Lower leg skin (tissue), 4 donors: ENCODE measurements around the gene EIF5AL1. TPM values are rescaled to one million over a fixed set of nuclear protein-coding genes. Genes with fewer than 3 reads are reported as not detected.
"Not testable (repeated sequence)": the region's sequence is repeated elsewhere in the genome, so short reads cannot be mapped to it uniquely, and the experiment has no call there.

Experiments used
- DNase-seq, 2 donors: peaks; one replicate each; pipeline ENCODE4 v3.0.0-alpha.2; 2019; ENCODE audit warnings: low spot score in 2 of 2
- H3K4me3 ChIP-seq: fragments of 200-600 bp; sonication (generic); 2 replicates; pipeline ENCODE4 v1.5.1; 2017; ENCODE audit warnings: mild to moderate bottlenecking, low read depth; ENCODE audit not compliant: poor library complexity, severe bottlenecking
- CTCF ChIP-seq, 3 donors: fragments of 450-650 bp; IDR thresholded peaks; one replicate each; pipeline ENCODE4 v1.5.1; 2016; ENCODE audit warnings: antibody characterized with exemption in 3 of 3, mild to moderate bottlenecking in 3 of 3, moderate library complexity in 2 of 3
- POLR2A ChIP-seq, 2 donors: fragments of 450-650 bp; IDR thresholded peaks; one replicate each; pipeline ENCODE4 v1.6.1; 2016 to 2017; ENCODE audit warnings: antibody characterized with exemption in 2 of 2, mild to moderate bottlenecking in 1 of 2, moderate library complexity in 1 of 2
- WGBS, 2 donors: methylation state at CpG; one replicate each; pipeline ENCODE4 v1.1.5; 2018; 5-methylcytosine and 5-hydroxymethylcytosine counted together
- intact Hi-C: fragments of 100-400 bp; cut with DNase I; formaldehyde crosslinking; loops from one replicate; pipeline ENCODE4 v1.15.0; 2023; ENCODE audit warnings: low total_unique reads
- total RNA-seq, 4 donors: library from RNA; depleted of rRNA; stranded (reverse); fragments of >200 nt; gene quantifications; one replicate each; pipeline ENCODE4 v1.1.0, GENCODE V29; 2016

The EIF5AL1 gene
- total RNA-seq, 4 donors from 2014 or later: 0.05 to 0.38 (median 0.08) TPM; not detected in 1

DNA sequence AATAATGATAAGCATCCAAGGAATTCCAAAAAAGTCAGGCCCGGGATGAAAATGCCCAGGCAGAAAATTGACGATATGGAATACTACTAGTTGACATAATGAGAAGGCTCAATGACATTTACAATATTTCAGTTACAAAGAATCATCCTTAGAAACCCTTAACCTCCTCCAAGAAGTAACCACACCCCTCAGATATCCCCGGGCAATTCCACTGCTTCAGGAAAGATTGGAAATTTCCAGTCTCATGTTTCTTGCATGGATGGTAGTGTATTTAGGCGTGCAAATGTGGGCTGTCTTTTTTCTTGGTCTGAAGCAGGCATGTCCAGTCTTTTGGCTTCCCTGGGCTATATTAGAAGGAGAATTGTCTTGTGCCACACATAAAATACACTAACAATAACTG, 5.2 kb downstream of the EIF5AL1 start:
- intact Hi-C loops: not testable (repeated sequence)
- 22 to 44% methylated on average over 3 of the region's 4 CpGs for WGBS, 2 donors

DNA sequence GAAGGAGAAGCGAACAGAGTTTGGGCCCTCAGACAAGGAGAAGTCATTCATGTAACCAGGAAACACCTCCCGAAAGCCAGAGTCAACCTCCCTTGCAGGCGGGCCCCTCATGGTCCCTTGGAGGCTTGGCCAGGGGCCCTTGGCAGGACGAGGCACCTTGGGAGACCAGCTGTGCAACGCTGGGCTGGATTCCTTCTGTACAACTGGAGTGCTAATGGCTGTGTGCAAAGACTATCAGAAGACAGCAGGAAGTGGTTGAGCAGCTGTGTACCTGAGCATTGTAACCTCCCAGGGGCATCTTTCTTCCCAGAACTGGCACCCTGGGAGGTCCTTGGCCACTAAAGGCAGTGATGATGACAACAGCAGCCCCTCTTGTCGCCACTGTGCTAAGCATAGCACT, 9.4 kb downstream of the EIF5AL1 start:
- DNase-seq, H3K4me3 ChIP-seq, intact Hi-C loops: not testable (repeated sequence)
- 78 to 81% methylated on average over 6 of the region's 6 CpGs for WGBS, 2 donors

More for the DNA sequence above, 5.2 kb downstream of the EIF5AL1 start:
- not testable (repeated sequence) for DNase-seq, H3K4me3 ChIP-seq

DNA sequence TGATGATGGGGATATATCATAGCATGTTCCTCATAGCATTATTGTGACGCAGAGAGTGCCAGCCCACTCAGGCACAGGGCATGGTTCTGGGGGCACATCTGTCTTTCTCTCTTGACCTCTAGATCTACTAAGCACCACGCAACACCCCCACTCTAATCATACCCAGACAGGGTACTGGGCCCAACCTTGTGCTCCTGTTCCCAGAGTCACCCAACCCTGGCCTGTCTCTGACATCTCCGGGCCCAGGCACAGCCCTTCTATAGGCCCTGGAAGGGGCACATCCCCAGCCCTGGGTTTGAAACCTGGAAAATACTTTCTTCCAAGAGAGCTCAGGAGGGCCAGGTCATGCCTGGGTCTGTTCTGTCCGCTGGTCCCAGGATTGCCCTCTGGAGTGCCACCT, 10.1 kb downstream of the EIF5AL1 start:
- intact Hi-C loops, DNase-seq, H3K4me3 ChIP-seq: not testable (repeated sequence)
- 93 to 94% methylated on average over 2 to 3 of the region's 4 CpGs for WGBS, 2 donors

DNA sequence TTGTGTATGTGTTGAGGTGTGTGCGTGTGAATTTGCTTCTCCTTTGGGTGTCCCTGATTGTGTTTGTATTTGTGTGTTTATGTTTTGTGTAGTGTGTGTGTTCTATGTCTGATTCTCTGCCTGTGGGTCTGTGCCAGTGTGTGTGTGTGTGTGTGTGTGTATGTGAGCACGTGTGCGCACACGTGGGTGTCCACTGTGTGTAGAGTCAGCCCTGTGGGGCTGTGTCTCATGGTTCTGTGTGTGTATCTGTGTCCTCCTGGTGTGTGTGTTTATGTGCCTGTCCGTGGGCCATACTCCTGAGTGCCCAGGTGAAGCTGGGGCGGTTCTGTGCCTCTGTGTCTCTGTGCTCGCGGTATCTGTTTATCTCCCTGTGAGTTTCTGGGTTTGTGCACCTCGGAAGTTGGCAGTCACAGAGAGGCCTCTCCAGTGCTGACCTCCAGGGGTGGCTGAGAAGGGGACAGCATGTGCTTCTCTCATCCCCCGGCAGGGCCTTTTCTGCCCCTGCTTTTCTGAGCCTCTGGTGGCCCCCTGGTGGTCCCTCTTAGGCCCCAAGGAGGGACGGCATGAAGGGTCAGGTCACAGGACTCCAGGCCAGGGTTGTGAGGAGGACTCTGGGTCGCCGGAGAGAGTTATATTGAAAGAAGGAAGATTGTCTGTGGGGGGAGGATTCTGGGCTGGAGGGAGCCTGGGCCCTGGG, 11.0 kb downstream of the EIF5AL1 start:
- intact Hi-C loops, H3K4me3 ChIP-seq, DNase-seq: not testable (repeated sequence)
- whole genome bisulfite sequencing, 2 donors: 79 to 91% methylated on average over 7 to 10 of the region's 13 CpGs

DNA sequence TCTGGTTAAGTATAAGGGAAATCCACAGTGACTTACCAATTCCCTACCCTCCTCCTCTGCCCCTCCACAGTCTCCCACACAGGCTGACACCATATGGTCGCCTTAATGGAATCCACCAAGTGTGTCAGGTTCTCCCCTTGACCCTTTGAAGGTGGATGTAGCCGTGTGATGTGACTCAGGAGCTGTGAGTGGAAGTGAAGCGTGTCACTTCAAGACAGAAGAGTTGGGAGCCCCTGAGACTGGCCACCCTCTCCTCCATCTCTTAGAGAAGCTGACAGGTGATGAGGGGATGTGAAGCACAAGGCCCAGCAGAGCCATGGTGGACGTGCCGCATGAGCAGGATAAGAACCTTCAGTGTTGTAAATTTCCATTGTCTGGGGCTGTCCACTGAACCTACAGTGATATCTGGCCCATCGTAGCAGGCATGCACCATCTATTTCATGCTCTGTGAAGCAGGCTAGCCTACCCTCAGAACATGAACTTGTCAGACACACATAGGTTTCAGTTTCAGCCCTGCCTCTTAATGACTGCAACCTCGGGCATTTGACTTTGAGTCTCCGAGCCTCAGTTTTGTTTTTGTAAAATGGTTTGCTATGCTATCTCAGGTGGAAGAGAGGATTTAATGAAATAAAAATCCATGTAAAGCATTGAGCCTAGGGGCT, 12.8 kb downstream of the EIF5AL1 start:
- intact Hi-C loops, DNase-seq, H3K4me3 ChIP-seq: not testable (repeated sequence)
- 93% methylated on average over 7 of the region's 8 CpGs; no CpG with 5 or more reads in 1 of the 2 donors for WGBS, 2 donors

GRCh38 chr10:79528261-79528660, 15.9 kb downstream of the EIF5AL1 start:
- H3K4me3 ChIP-seq, intact Hi-C loops, DNase-seq: not testable (repeated sequence)
- 60 to 81% methylated on average over 1 to 3 of the region's 4 CpGs for WGBS, 2 donors

DNA sequence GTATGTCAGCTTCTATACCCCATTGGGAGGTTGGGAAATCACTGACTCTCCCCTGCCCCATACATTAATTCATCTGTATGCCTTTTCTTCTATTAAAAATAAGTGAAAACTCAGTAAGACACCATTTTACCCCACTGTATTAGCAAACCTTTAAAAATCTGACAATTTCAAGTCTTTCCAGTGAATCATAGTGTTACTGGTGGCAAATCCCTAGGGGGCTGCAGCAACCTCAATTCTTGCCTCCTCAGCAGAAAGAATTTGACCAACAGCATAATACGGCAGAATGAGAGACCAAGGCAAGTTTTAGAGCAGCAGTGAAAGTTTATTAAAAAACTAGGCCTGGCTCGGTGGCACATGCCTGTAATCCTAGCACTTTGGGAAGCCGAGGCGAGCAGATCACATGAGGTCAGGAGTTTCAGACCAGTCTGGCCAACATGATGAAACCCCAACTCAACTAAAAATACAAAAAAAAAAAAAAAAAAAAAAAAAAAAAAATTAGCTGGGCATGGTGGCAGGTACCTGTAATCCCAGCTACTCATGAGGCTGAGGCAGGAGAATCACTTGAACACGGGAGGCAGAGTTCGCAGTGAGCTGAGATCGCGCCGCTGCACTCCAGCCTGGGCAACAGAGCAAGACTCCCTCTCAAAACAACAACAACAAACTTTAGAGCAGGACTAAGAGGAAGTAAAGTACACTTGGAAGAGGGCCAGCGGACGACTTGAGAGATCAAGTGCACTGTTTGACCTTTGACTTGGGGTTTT, 21.0 kb downstream of the EIF5AL1 start:
- WGBS, 2 donors: 68 to 91% methylated on average over 6 to 9 of the region's 11 CpGs
- DNase-seq, H3K4me3 ChIP-seq, intact Hi-C loops: not testable (repeated sequence)

DNA sequence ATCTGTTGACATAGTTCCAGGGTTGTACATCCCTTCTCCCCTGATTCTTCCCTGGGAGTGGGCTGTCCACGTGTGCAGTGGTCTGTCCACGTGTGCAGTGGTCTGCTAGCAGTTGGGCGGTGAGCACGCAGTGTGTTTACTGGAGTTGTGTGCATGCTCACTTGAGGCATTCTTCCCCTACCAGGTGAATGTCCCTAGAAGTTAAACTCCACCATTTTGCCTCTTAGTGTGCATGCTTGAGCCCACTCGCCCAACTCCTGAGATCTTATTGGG, 21.5 kb downstream of the EIF5AL1 start:
- H3K4me3 ChIP-seq, intact Hi-C loops, DNase-seq: not testable (repeated sequence)
- WGBS, 2 donors: no CpG with 5 or more reads among the region's 5 CpGs

DNA sequence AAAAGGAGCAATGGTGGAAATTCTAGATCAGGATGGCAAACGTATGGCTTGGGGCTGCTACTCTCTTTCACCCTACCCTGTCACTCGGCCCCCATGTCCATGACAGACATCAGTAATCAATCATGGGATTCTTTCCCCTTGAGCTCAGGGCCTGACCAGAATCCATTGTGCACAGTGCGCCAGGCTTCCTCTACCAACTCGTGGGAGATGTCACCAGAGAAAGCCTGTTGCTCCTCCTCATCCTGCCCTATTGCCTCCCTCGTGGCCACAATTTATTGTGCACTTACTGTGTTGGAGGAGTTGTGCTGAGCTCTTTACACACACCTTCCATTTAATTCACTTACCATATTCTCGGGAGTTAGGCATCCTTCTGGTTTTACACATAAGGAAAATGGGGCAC, 26.0 kb downstream of the EIF5AL1 start:
- intact Hi-C loops, DNase-seq, H3K4me3 ChIP-seq: not testable (repeated sequence)
- WGBS, 2 donors: 80 to 82% methylated on average over 6 of the region's 6 CpGs

DNA sequence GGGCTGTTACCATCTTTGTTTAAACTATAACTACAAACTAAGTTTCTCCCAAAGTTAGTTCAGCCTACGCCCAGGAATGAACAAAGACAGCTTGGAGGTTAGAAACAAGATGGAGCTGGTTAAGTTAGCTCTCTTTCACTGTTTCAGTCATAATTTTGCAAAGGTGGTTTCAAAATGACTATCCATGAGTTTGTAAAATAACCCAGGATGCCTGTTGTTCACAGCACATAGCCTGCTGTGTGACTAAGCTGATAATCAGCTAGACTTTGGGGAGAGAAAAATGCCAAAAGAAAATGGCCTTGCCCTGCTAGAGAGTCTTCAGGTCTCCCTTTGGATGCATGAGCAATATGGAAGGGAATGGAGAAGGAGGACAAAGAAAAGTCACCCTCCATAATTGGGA, 28.6 kb downstream of the EIF5AL1 start:
- H3K4me3 ChIP-seq, DNase-seq, intact Hi-C loops: not testable (repeated sequence)
- WGBS, 2 donors: 92 to 100% methylated on average over 1 of the region's 1 CpG

DNA sequence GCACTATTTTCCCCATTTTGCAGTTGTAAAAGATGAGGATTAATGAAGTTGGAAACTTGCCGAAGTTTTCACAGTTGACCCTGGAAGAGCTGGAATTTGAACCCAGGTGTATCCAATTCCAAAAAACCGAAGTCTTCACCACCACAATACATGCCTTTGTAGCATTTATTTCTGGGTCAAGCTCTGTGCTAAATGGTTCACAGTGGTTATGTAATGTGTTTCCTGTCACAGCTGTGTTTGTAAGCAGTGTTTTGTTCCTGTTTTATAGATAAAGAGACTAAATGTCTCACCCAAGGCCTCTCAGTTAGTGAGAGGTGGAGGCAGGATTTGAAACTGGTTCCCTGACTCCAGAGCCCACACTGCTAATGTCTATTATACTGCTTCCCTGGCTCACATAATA, 30.3 kb downstream of the EIF5AL1 start:
- no peak overlapping the region for H3K4me3 ChIP-seq
- TF ChIP-seq CTCF (IDR thresholded peaks at IDR 0.05) (no peak), POLR2A (IDR thresholded peaks at IDR 0.05) (no peak)
- WGBS, 2 donors: 51 to 76% methylated on average over 2 of the region's 2 CpGs
- intact Hi-C loops: no loop called here
- DNase-seq: no peak

DNA sequence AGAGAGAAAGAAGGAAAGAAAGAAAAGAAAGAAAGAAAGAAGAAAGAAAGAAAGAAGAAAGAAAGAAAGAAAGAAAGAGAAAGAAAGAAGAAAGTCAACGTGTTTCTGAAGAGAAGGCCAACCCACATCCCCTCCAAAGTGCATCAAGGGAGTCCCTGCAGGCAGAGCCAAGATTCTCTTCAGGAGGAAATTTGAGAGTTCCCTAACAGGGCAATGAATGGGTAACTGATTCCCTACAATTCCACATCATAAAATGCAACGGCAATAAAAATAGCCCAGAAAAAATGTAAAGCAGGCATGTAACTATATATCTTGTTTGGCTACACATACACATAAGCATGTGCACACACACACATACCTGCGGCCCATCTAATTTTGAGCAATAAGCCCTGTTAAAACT, 32.1 kb downstream of the EIF5AL1 start:
- intact Hi-C loops, H3K4me3 ChIP-seq, DNase-seq: not testable (repeated sequence)
- 76 to 81% methylated on average over 3 of the region's 3 CpGs for WGBS, 2 donors

DNA sequence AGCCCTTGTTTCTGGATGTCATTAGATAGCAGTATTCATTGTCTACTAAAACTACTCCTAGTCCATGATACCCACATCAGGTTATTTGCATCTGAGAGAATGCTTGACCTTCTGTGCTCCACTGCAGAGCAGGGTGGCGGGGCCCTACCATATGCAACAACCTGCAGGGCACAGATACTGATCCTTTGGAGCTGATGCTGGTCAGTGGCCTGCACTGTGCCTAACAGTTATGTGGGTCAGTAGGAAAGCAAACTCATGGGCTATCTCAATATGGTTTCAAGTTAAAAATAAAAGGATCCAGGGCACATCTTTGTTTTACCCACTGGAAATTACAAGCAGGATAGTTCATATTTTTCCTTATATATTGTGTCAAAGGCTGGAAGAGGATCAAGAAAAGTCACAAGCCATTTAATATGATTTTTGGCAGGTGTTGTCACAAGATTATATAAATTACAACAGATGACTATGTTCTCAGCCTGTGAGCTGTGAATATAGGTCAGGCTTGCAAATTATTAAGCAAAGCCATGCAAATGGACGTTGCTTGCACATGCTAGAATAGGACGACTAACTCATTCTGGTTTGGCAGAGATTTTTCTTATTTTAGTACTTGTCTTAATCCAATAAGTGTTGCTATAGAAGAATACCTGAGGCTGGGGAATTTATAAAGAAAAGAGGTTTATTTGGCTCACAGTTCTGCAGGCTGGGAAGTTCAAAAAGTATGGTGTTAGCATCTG, 32.8 kb downstream of the EIF5AL1 start:
- H3K4me3 ChIP-seq, DNase-seq, intact Hi-C loops: not testable (repeated sequence)
- 53 to 61% methylated on average over 3 of the region's 3 CpGs for WGBS, 2 donors
